GM12878 (cell line): ENCODE data around the gene RSPH4A. TPM values are rescaled to one million over a fixed set of nuclear protein-coding genes. Genes with fewer than 3 reads are reported as not detected.
A peak's percentile ranks its signal among the peaks of the same experiment; 100 is the strongest.

Experiments used
- ASH2L ChIP-seq: fragments of 300-600, 200-600 bp; sonication (generic); IDR thresholded peaks from 2 replicates; pipeline ENCODE4 v1.6.1; 2017; ENCODE audit warnings: low read depth, mild to moderate bottlenecking, borderline replicate concordance
- BCL3 ChIP-seq: IDR thresholded peaks from 2 replicates; pipeline ENCODE4 v1.6.1; 2011; ENCODE audit warnings: borderline replicate concordance, low read depth, mild to moderate bottlenecking, moderate library complexity, low read length; ENCODE audit not compliant: insufficient read depth, poor library complexity, severe bottlenecking
- BCLAF1 ChIP-seq: fragments of 450-650 bp; IDR thresholded peaks from 2 replicates; pipeline ENCODE4 v1.6.1; 2017; ENCODE audit warnings: antibody characterized with exemption, mild to moderate bottlenecking, moderate library complexity
- CREM ChIP-seq: IDR thresholded peaks from 2 replicates; pipeline ENCODE4 v1.6.1; 2014; ENCODE audit warnings: antibody characterized with exemption, low read depth
- ETV6 ChIP-seq, 2 experiments: fragments of 450-650 bp in 1 of 2; IDR thresholded peaks in 1 of 2; conservative IDR thresholded peaks in 1 of 2; 2 replicates each; pipeline ENCODE4 v1.6.1; 2014; ENCODE audit warnings: antibody characterized with exemption in 1 of 2, borderline replicate concordance in 1 of 2, low read depth in 1 of 2, mild to moderate bottlenecking in 1 of 2, moderate library complexity in 1 of 2
- EZH2 ChIP-seq: IDR thresholded peaks from 2 replicates; pipeline ENCODE4 v1.6.1; 2012; ENCODE audit warnings: low read depth, mild to moderate bottlenecking, control low read depth, inconsistent platforms, low read length, borderline replicate concordance; ENCODE audit not compliant: control insufficient read depth
- FOXM1 ChIP-seq: IDR thresholded peaks from 2 replicates; pipeline ENCODE4 v1.6.1; 2012; ENCODE audit warnings: low read depth, mild to moderate bottlenecking, inconsistent platforms, low read length, moderate library complexity
- LARP7 ChIP-seq: fragments of 450-650 bp; IDR thresholded peaks from 2 replicates; pipeline ENCODE4 v1.6.1; 2017; ENCODE audit warnings: mild to moderate bottlenecking
- MEF2B ChIP-seq: fragments of 450-650 bp; IDR thresholded peaks from 2 replicates; pipeline ENCODE4 v1.6.1; 2018; ENCODE audit warnings: mild to moderate bottlenecking, moderate library complexity; ENCODE audit not compliant: partially characterized antibody, poor library complexity, severe bottlenecking
- MLLT1 ChIP-seq: fragments of 450-650 bp; IDR thresholded peaks from 2 replicates; pipeline ENCODE4 v1.6.1; 2016; ENCODE audit warnings: mild to moderate bottlenecking
- NBN ChIP-seq: fragments of 450-650 bp; IDR thresholded peaks from 2 replicates; pipeline ENCODE4 v1.6.1; 2016
- NR2C1 ChIP-seq: fragments of 450-650 bp; IDR thresholded peaks from 2 replicates; pipeline ENCODE4 v1.6.1; 2017; ENCODE audit warnings: antibody characterized with exemption, mild to moderate bottlenecking, moderate library complexity
- POLR2AphosphoS5 ChIP-seq: IDR thresholded peaks from 2 replicates; pipeline ENCODE4 v1.6.1; 2011; ENCODE audit warnings: mild to moderate bottlenecking, low read length, inconsistent platforms
- RB1 ChIP-seq: fragments of 450-650 bp; formaldehyde crosslinking; IDR thresholded peaks from 2 replicates; pipeline ENCODE4 v1.6.1; 2017; ENCODE audit warnings: mild to moderate bottlenecking, borderline replicate concordance
- SKIL ChIP-seq: fragments of 450-650 bp; IDR thresholded peaks from 2 replicates; pipeline ENCODE4 v1.6.1; 2017; ENCODE audit warnings: mild to moderate bottlenecking, low read depth, inconsistent platforms; ENCODE audit not compliant: poor library complexity, severe bottlenecking
- SMARCA5 ChIP-seq: fragments of 450-650 bp; IDR thresholded peaks from 2 replicates; pipeline ENCODE4 v1.6.1; 2017; ENCODE audit warnings: mild to moderate bottlenecking
- WRNIP1 ChIP-seq: IDR thresholded peaks from 2 replicates; pipeline ENCODE4 v1.6.1; 2011; ENCODE audit warnings: low read depth, low read length, improper control_type of control experiment, borderline replicate concordance
- YBX1 ChIP-seq: fragments of 450-650 bp; IDR thresholded peaks from 2 replicates; pipeline ENCODE4 v1.6.1; 2016; ENCODE audit warnings: antibody characterized with exemption
- ZBTB33 ChIP-seq: fragments of 450-650 bp; IDR thresholded peaks from 2 replicates; pipeline ENCODE4 v1.6.1; 2017; ENCODE audit warnings: mild to moderate bottlenecking
- polyA plus RNA-seq, 11 experiments: library from polyadenylated mRNA; depleted of rRNA in 4 of 11; unstranded in 6 of 11; stranded (reverse) in 5 of 11; fragments of >200 nt; fragmentation: Nextera tagmentation in 4 of 11; fragmentation: Illumina TruSeq in 1 of 11; extraction: Ambion mirVana in 4 of 11; extraction: Trizol in 1 of 11; gene quantifications; 1 replicate in 1 of 11; 2 replicates in 10 of 11; pipeline versions ENCODE4 v1.2.1 to v1.2.3, GENCODE V29; 2011 to 2016; ENCODE audit warnings: inconsistent platforms in 2 of 11, missing spikeins in 2 of 11, low read depth in 1 of 11
- total RNA-seq, 4 experiments: library from RNA; depleted of rRNA in 3 of 4; stranded (reverse); fragments of >200 nt in 3 of 4; fragmentation: Illumina TruSeq in 1 of 4; extraction: Trizol in 1 of 4; gene quantifications; 2 replicates each; pipeline versions ENCODE4 v1.2.1 to v1.2.3, GENCODE V29; 2013 to 2021

RSPH4A gene
- total and polyA plus RNA-seq, 10 of the 15 experiments (the other 5 are each of a cell fraction or from before 2014, with no cell fraction given): 0.07 to 0.28 (median 0.21) TPM; not detected in 1

- TF ChIP-seq MEF2B: peak; percentile 36
- no peak for TF ChIP-seq ASH2L
- TF ChIP-seq CREM: 0 out of 2 replicates have a peak, but pooled peaks have one; percentile 26
- TF ChIP-seq EZH2: no peak
- no peak for TF ChIP-seq BCLAF1
- peak in 1 of 2 experiments; percentile 33; a peak in 1 of 4 replicates for TF ChIP-seq ETV6 (conservative IDR thresholded peaks at IDR 0.05 in 1 of 2, IDR thresholded peaks at IDR 0.05 in 1 of 2; ENCODE audit: borderline replicate concordance in 1 of 2, low read depth in 1 of 2)
- TF ChIP-seq YBX1: no peak
- TF ChIP-seq SKIL: peak; percentile 75
- peak; percentile 37; the same call in 1 of the 2 replicates for TF ChIP-seq FOXM1
- no peak for TF ChIP-seq WRNIP1
- no peak for TF ChIP-seq ZBTB33
- no peak for TF ChIP-seq NBN
- TF ChIP-seq SMARCA5: no peak
- no peak for TF ChIP-seq NR2C1
- TF ChIP-seq BCL3: no peak
- TF ChIP-seq LARP7: no peak
- TF ChIP-seq POLR2AphosphoS5: no peak
- no peak for TF ChIP-seq MLLT1
- no peak for TF ChIP-seq RB1
Measured at GRCh38 chr6:116666869-116667268, 50.6 kb downstream of the RSPH4A start (continued).
